H9 (cell line): ENCODE measurements around the gene MMP25. TPM values are rescaled to one million over a fixed set of nuclear protein-coding genes. Genes with fewer than 3 reads are reported as not detected.

Source experiments
- DNase-seq: peaks from one replicate; pipeline ENCODE4 v3.0.0-alpha.2; 2017
- H2AFZ ChIP-seq: one replicate; pipeline ENCODE4 v1.6.1; 2013; ENCODE audit warnings: mild to moderate bottlenecking, low read length, control low read depth, moderate library complexity
- H2AK5ac ChIP-seq: 2 replicates; pipeline ENCODE4 v1.6.1; 2013; ENCODE audit warnings: low read length, control low read depth, mixed read lengths; ENCODE audit not compliant: insufficient read length
- H2BK120ac ChIP-seq: one replicate; pipeline ENCODE4 v1.6.1; 2013; ENCODE audit warnings: low read depth, mild to moderate bottlenecking, low read length, control low read depth, inconsistent platforms; ENCODE audit not compliant: poor library complexity, severe bottlenecking
- H2BK12ac ChIP-seq: 2 replicates; pipeline ENCODE4 v1.6.1; 2013; ENCODE audit warnings: low read length, control low read depth, mixed read lengths, low read depth; ENCODE audit not compliant: insufficient read length
- H2BK15ac ChIP-seq: 2 replicates; pipeline ENCODE4 v1.6.1; 2013; ENCODE audit warnings: low read depth, low read length, control low read depth
- H2BK20ac ChIP-seq: one replicate; pipeline ENCODE4 v1.6.1; 2013; ENCODE audit warnings: low read depth, mild to moderate bottlenecking, low read length, control low read depth, inconsistent platforms; ENCODE audit not compliant: poor library complexity, severe bottlenecking
- H2BK5ac ChIP-seq: 2 replicates; pipeline ENCODE4 v1.6.1; 2013; ENCODE audit warnings: low read length, control low read depth, mixed read lengths; ENCODE audit not compliant: insufficient read length
- H3K14ac ChIP-seq: 2 replicates; pipeline ENCODE4 v1.6.1; 2013; ENCODE audit warnings: low read length, control low read depth; ENCODE audit not compliant: insufficient read depth
- H3K18ac ChIP-seq: 2 replicates; pipeline ENCODE4 v1.6.1; 2013; ENCODE audit warnings: low read depth, mild to moderate bottlenecking, mixed read lengths, low read length, control low read depth; ENCODE audit not compliant: insufficient read length
- H3K23ac ChIP-seq: 2 replicates; pipeline ENCODE4 v1.6.1; 2013; ENCODE audit warnings: low read length, control low read depth, mixed read lengths, low read depth; ENCODE audit not compliant: insufficient read length
- H3K23me2 ChIP-seq: 2 replicates; pipeline ENCODE4 v1.6.1; 2013; ENCODE audit warnings: low read depth, mild to moderate bottlenecking, mixed read lengths, low read length, control low read depth; ENCODE audit not compliant: insufficient read length, poor library complexity, severe bottlenecking
- H3K27ac ChIP-seq: 2 replicates; pipeline ENCODE4 v1.5.1; 2013; ENCODE audit warnings: low read length, control low read depth, mixed read lengths, low read depth; ENCODE audit not compliant: insufficient read length
- H3K27me3 ChIP-seq: 2 replicates; pipeline ENCODE4 v1.6.1; 2013; ENCODE audit warnings: low read length, control low read depth, inconsistent platforms; ENCODE audit not compliant: insufficient read depth
- H3K4ac ChIP-seq: 2 replicates; pipeline ENCODE4 v1.6.1; 2013; ENCODE audit warnings: low read depth, mild to moderate bottlenecking, control low read depth, inconsistent platforms, low read length, moderate library complexity
- H3K4me1 ChIP-seq: 2 replicates; pipeline ENCODE4 v1.6.1; 2013; ENCODE audit warnings: low read length, control low read depth, inconsistent platforms; ENCODE audit not compliant: insufficient read depth
- H3K4me2 ChIP-seq: 2 replicates; pipeline ENCODE4 v1.6.1; 2013; ENCODE audit warnings: low read length, control low read depth, mixed read lengths; ENCODE audit not compliant: insufficient read length, insufficient read depth
- H3K56ac ChIP-seq: 2 replicates; pipeline ENCODE4 v1.6.1; 2013; ENCODE audit warnings: low read depth, mild to moderate bottlenecking, mixed read lengths, low read length, control low read depth; ENCODE audit not compliant: insufficient read length
- H3K79me1 ChIP-seq: 2 replicates; pipeline ENCODE4 v1.6.1; 2013; ENCODE audit warnings: low read depth, mild to moderate bottlenecking, moderate library complexity, low read length, control low read depth, inconsistent platforms; ENCODE audit not compliant: insufficient read depth, poor library complexity, severe bottlenecking
- H3K79me2 ChIP-seq: 2 replicates; pipeline ENCODE4 v1.6.1; 2013; ENCODE audit warnings: low read length, control low read depth, inconsistent platforms; ENCODE audit not compliant: insufficient read depth
- H3K9ac ChIP-seq: 2 replicates; pipeline ENCODE4 v1.6.1; 2013; ENCODE audit warnings: low read length, control low read depth, mixed read lengths; ENCODE audit not compliant: insufficient read length; ENCODE audit errors: extremely low read depth
- H3K9me3 ChIP-seq: one replicate; pipeline ENCODE4 v1.6.1; 2013; ENCODE audit warnings: low read depth, low read length, inconsistent platforms; ENCODE audit not compliant: control insufficient read depth
- H3T11ph ChIP-seq: one replicate; pipeline ENCODE4 v1.6.1; 2013; ENCODE audit warnings: mild to moderate bottlenecking, low read length, control low read depth, inconsistent platforms
- H4K20me1 ChIP-seq: one replicate; pipeline ENCODE4 v1.6.1; 2013; ENCODE audit not compliant: control insufficient read depth, insufficient read length, insufficient read depth
- H4K5ac ChIP-seq: 2 replicates; pipeline ENCODE4 v1.6.1; 2013; ENCODE audit warnings: low read depth, mild to moderate bottlenecking, mixed read lengths, low read length, control low read depth; ENCODE audit not compliant: insufficient read length
- H4K8ac ChIP-seq: replicated peaks from 2 replicates; pipeline ENCODE4 v1.6.1; 2013; ENCODE audit warnings: low read length, control low read depth, mixed read lengths, low read depth; ENCODE audit not compliant: insufficient read length
- H4K91ac ChIP-seq: 2 replicates; pipeline ENCODE4 v1.6.1; 2013; ENCODE audit warnings: low read depth, mild to moderate bottlenecking, moderate library complexity, mixed read lengths, low read length, control low read depth; ENCODE audit not compliant: insufficient read length
- H3K27ac Mint-ChIP-seq, 3 experiments: 2 replicates in 2 of 3; 3 replicates in 1 of 3; pipeline ENCODE4 v1.8.0; 2020 to 2021; ENCODE audit warnings: mixed read lengths in 3 of 3, mild to moderate bottlenecking in 1 of 3, moderate library complexity in 1 of 3
- H3K27me3 Mint-ChIP-seq: 2 replicates; pipeline ENCODE4 v1.8.0; 2021; ENCODE audit warnings: low read depth, mild to moderate bottlenecking, moderate library complexity, mixed read lengths
- H3K36me3 Mint-ChIP-seq, 3 experiments: 2 replicates in 2 of 3; 3 replicates in 1 of 3; pipeline ENCODE4 v1.8.0; 2020 to 2021; ENCODE audit warnings: low read depth in 3 of 3, mixed read lengths in 3 of 3; ENCODE audit not compliant: insufficient read depth in 1 of 3
- H3K4me1 Mint-ChIP-seq, 2 experiments: 2 replicates each; pipeline ENCODE4 v1.8.0; 2020; ENCODE audit warnings: mixed read lengths in 2 of 2
- H3K4me3 Mint-ChIP-seq, 2 experiments: 2 replicates in 1 of 2; 3 replicates in 1 of 2; pipeline ENCODE4 v1.8.0; 2020 to 2021; ENCODE audit warnings: mild to moderate bottlenecking in 2 of 2, mixed read lengths in 2 of 2, moderate library complexity in 1 of 2
- H3K9me3 Mint-ChIP-seq, 2 experiments: 2 replicates in 1 of 2; 3 replicates in 1 of 2; pipeline ENCODE4 v1.8.0; 2020; ENCODE audit warnings: mild to moderate bottlenecking in 2 of 2, mixed read lengths in 2 of 2, moderate library complexity in 1 of 2
- CTCF ChIP-seq: fragments of 200-600 bp; sonication (generic); conservative IDR thresholded peaks from 3 replicates; pipeline ENCODE4 v1.8.0; 2021; ENCODE audit warnings: antibody characterized with exemption, mild to moderate bottlenecking
- WGBS: extraction: QIAGEN DNeasy Blood & Tissue Kit; methylation state at CpG from one replicate; pipeline ENCODE4 v1.1.7; 2013; ENCODE audit warnings: missing lambda C conversion rate, low lambda C conversion rate, mixed read lengths; ENCODE audit not compliant: insufficient read length; ENCODE audit errors: extremely low coverage; 5-methylcytosine and 5-hydroxymethylcytosine counted together
- total RNA-seq: library from RNA; stranded (reverse); gene quantifications from 2 replicates; pipeline ENCODE4 v1.2.1, GENCODE V29; 2021

Gene MMP25
- total RNA-seq, 1 experiment from 2014 or later = 13.5 TPM

- Histone ChIP-seq H3K18ac (peak overlapping the region; percentile 16), H2BK5ac (no peak overlapping the region), H3K23ac (no peak overlapping the region), H3K4me2 (peak overlapping the region; percentile 51), H3K27ac (peak overlapping the region; percentile 13), H3K23me2 (peaks cover 33% of the 10 kb centered on the region), H2AFZ (no peak overlapping the region), H3K9me3 (no peaks in the 10 kb centered on the region), H2BK12ac (peak overlapping the region; percentile 29), H3K79me2 (peaks cover 4% of the 10 kb centered on the region; the same call in 1 of the 2 replicates), H2AK5ac (no peak overlapping the region), H4K5ac (no peak overlapping the region), H2BK120ac (no peak overlapping the region), H3K27me3 (no peaks in the 10 kb centered on the region), H3K4me1 (peaks cover 2% of the 10 kb centered on the region; the same call in 1 of the 2 replicates), H3K9ac (peak overlapping the region; percentile 61), H4K20me1 (no peaks in the 10 kb centered on the region), H4K8ac (no peak overlapping the region), H3K14ac (peak overlapping the region; percentile 33; the same call in 1 of the 2 replicates), H2BK20ac (no peak overlapping the region), H3K4ac (no peak overlapping the region), H3K56ac (no peak overlapping the region), H3T11ph (no peak overlapping the region), H2BK15ac (no peak overlapping the region), H3K79me1 (no peaks in the 10 kb centered on the region), H4K91ac (no peak overlapping the region)
- Mint-ChIP-seq H3K9me3 (no peaks in the 10 kb centered on the region; a peak in 2 of 5 replicates), H3K27ac (peak overlapping the region; percentile 98 to 100 (median 99)), H3K4me3 (peak overlapping the region; percentile 93 to 96), H3K4me1 (peaks cover 24 to 53% of the 10 kb centered on the region in 2 experiments), H3K36me3 (peaks cover 15 to 40% (median 28%) of the 10 kb centered on the region in 3 experiments), H3K27me3 (peaks cover 7% of the 10 kb centered on the region)
- no CpG with 5 or more reads among the region's 25 CpGs for WGBS
- TF ChIP-seq CTCF = peak; percentile 67
- peak; percentile 80 for DNase-seq
These were observed 24.7 kb upstream of the MMP25 start for GRCh38 chr16:3021449-3022207.
